Stomach (tissue), 9 donors: ENCODE measurements around the gene TBCK. TPM values are rescaled to one million over a fixed set of nuclear protein-coding genes. Genes with fewer than 3 reads are reported as not detected.
A peak's percentile ranks its signal among the peaks of the same experiment; 100 is the strongest.

ENCODE experiments used
- DNase-seq, 2 donors: peaks; one replicate each; pipeline versions ENCODE4 v3.0.0 to v3.0.0-alpha.2; 2013 to 2019
- H3K27ac ChIP-seq, 5 donors: fragments of 200-600 bp in 4 of 5; sonication (generic) in 4 of 5; one replicate each; pipeline ENCODE4 v1.5.1; 2013 to 2019; ENCODE audit warnings: mild to moderate bottlenecking in 1 of 5, moderate library complexity in 1 of 5
- H3K27me3 ChIP-seq, 3 donors: fragments of 200-600 bp; sonication (generic); one replicate each; pipeline ENCODE4 v1.5.1; 2017 to 2019; ENCODE audit warnings: mixed run types in 1 of 3
- H3K36me3 ChIP-seq, 4 donors: fragments of 200-600 bp; sonication (generic); 1 replicate in 3 of 4; 2 replicates in 1 of 4; pipeline ENCODE4 v1.5.1; 2016 to 2019
- H3K4me1 ChIP-seq, 4 donors: fragments of 200-600 bp; sonication (generic); one replicate each; pipeline ENCODE4 v1.5.1; 2016 to 2019
- H3K4me3 ChIP-seq, 4 donors: fragments of 200-600 bp; sonication (generic) in 3 of 4; one replicate each; pipeline ENCODE4 v1.5.1; 2016 to 2019; ENCODE audit warnings: mild to moderate bottlenecking in 1 of 4
- H3K9me3 ChIP-seq, 4 donors: fragments of 200-600 bp; sonication (generic); one replicate each; pipeline ENCODE4 v1.5.1; 2016 to 2019
- EP300 ChIP-seq: sonication (generic); formaldehyde crosslinking; IDR thresholded peaks from one replicate; pipeline ENCODE4 v1.6.1; 2017; ENCODE audit warnings: antibody characterized with exemption
- POLR2A ChIP-seq, 4 donors: fragments of 450-650 bp; IDR thresholded peaks; one replicate each; pipeline ENCODE4 v1.6.1; 2016; ENCODE audit warnings: antibody characterized with exemption in 4 of 4, control low read depth in 2 of 4, mild to moderate bottlenecking in 1 of 4, moderate library complexity in 1 of 4
- POLR2AphosphoS5 ChIP-seq, 3 donors: sonication (generic); formaldehyde crosslinking; IDR thresholded peaks; one replicate each; pipeline ENCODE4 v1.6.1; 2016; ENCODE audit warnings: antibody characterized with exemption in 3 of 3
- WGBS, 5 donors: extraction: QIAGEN DNeasy Blood & Tissue Kit in 3 of 5; methylation state at CpG; one replicate each; pipeline versions ENCODE4 v1.1.5 to v1.1.7; 2013 to 2018; 5-methylcytosine and 5-hydroxymethylcytosine counted together
- intact Hi-C: fragments of 100-400 bp; cut with DNase I; formaldehyde crosslinking; loops from one replicate; pipeline ENCODE4 v1.15.1; 2023; ENCODE audit warnings: low total_unique reads
- polyA plus RNA-seq, 3 donors: library from polyadenylated mRNA; stranded (reverse); fragments of 200-250 nt; gene quantifications; one replicate each; pipeline ENCODE4 v1.2.3, GENCODE V29; 2013
- total RNA-seq, 5 donors: library from RNA; depleted of rRNA; stranded (reverse); fragments of >200 nt; gene quantifications; one replicate each; pipeline versions ENCODE4 v1.1.0 to v1.2.3, GENCODE V29; 2014 to 2016
- TF ChIP-seq, protein P1 (sequence below), 7 experiments: fragments of 450-650 bp in 4 of 7; fragments of 200-600 bp in 3 of 7; sonication (generic) in 3 of 7; IDR thresholded peaks; one replicate each; pipeline ENCODE4 v1.5.1; 2016 to 2019; ENCODE audit warnings: antibody characterized with exemption in 7 of 7, control low read depth in 2 of 7, mild to moderate bottlenecking in 1 of 7
- donor health status: healthy with polysubstance abuse.
- donor health status: Bipolar disorder and iron deficiency.
- donor health status: healthy.

The TBCK gene
- total and polyA plus RNA-seq, 8 donors, result 3.2 to 140 (median 28.0) TPM

DNA sequence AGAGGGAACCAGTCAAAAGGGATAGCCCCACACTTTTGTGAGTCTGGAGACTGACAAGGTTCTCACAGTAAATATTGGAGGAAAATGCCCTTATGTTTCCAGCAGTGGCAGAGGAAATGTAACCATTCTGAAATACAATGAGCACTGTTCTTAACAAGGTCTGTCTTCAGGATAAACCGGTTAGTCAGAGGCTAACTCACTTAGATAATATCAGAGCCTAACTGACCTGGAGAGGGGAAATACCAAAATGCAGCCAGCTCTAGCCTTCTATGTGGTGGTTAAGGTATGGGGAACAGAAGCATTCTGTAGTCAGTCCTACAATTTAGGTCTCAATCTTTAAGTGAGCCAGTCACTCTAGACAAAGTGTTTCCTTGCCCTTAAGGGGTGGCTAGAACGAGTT is 70.8 kb downstream of the TBCK start:
- TF ChIP-seq, protein P1, sequence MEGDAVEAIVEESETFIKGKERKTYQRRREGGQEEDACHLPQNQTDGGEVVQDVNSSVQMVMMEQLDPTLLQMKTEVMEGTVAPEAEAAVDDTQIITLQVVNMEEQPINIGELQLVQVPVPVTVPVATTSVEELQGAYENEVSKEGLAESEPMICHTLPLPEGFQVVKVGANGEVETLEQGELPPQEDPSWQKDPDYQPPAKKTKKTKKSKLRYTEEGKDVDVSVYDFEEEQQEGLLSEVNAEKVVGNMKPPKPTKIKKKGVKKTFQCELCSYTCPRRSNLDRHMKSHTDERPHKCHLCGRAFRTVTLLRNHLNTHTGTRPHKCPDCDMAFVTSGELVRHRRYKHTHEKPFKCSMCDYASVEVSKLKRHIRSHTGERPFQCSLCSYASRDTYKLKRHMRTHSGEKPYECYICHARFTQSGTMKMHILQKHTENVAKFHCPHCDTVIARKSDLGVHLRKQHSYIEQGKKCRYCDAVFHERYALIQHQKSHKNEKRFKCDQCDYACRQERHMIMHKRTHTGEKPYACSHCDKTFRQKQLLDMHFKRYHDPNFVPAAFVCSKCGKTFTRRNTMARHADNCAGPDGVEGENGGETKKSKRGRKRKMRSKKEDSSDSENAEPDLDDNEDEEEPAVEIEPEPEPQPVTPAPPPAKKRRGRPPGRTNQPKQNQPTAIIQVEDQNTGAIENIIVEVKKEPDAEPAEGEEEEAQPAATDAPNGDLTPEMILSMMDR (IDR thresholded peaks at IDR 0.05), result no peak
- TF ChIP-seq POLR2A (IDR thresholded peaks at IDR 0.05), result no peak
- TF ChIP-seq EP300, result no peak
- TF ChIP-seq POLR2AphosphoS5 (IDR thresholded peaks at IDR 0.05), result no peak
- Histone ChIP-seq H3K27ac (no peak overlapping the region), H3K27me3 (no peaks in the 10 kb centered on the region), H3K4me3 (no peak overlapping the region), H3K9me3 (no peaks in the 10 kb centered on the region), H3K4me1 (no peaks in the 10 kb centered on the region), H3K36me3 (peaks cover 6 to 61% (median 51%) of the 10 kb centered on the region in 4 donors)
- 49 to 66% (median 52%) methylated on average over 2 of the region's 2 CpGs for WGBS, 5 donors
- intact Hi-C loops, result no loop called here
- no peak for DNase-seq

DNA sequence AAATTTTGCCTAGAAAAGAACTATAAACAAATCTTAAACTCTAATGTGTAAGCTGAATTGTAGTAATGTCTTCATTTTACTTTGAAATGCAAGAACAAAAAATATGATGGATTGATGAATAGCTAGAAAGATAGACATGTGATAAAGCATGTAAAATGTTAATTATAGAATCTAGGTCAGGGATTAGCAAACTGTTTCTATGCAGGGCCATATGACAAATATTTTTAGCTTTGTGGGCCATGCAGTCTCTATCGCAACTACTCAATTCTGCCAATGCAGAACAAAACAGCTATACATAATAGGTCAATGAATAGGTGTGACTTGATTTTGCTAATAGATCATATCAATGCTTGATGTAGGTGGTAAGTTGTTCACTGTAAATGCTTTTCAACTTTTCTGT is 75.3 kb downstream of the TBCK start:
- intact Hi-C loops, result no loop called here
- no peak overlapping the region for H3K4me3 ChIP-seq
- DNase-seq, result no peak
- no peaks in the 10 kb centered on the region for H3K4me1 ChIP-seq
- 88 to 100% (median 97%) methylated on average over 1 of the region's 1 CpG for WGBS, 5 donors
- no peaks in the 10 kb centered on the region for H3K27me3 ChIP-seq
- H3K9me3 ChIP-seq, result no peaks in the 10 kb centered on the region
- TF ChIP-seq EP300 (no peak), POLR2AphosphoS5 (IDR thresholded peaks at IDR 0.05) (no peak), POLR2A (IDR thresholded peaks at IDR 0.05) (no peak)
- TF ChIP-seq, protein P1 (IDR thresholded peaks at IDR 0.05), result no peak
- peaks cover 0 to 36% (median 21%) of the 10 kb centered on the region in 4 donors for H3K36me3 ChIP-seq
- H3K27ac ChIP-seq, result no peak overlapping the region

DNA sequence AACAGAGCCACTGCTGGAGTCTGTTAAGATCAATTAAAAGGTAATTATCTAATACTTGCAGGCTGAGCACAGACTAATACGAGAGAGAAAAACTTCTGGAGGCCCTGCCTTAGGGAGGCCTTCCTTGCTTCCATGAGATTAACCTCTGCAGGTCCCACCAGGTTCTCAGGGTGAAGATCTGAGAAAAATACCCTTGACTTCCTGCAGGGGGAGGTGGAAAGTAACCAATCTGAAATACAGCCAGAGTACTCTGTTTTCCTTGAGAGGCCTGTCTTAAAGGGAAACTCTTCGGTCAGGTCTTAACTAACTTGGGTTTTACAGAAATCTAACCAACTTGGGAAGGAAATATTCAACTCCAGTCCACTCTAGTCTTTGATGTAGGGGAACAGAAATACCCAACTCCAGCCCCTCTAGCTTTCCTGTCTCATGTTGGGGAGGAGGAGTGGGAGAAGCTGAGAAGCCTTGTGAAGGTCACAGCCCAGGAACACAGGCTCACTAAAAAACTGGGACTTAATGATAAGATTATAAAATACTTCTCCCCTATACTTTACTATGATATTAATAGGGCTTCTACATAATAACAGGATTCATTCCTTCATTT is 77.1 kb downstream of the TBCK start:
- peaks cover 0 to 36% (median 31%) of the 10 kb centered on the region in 4 donors for H3K36me3 ChIP-seq
- H3K9me3 ChIP-seq, result no peaks in the 10 kb centered on the region
- no peak overlapping the region for H3K27ac ChIP-seq
- no peaks in the 10 kb centered on the region for H3K4me1 ChIP-seq
- H3K27me3 ChIP-seq, result no peaks in the 10 kb centered on the region
- peak in 1 of 2 donors; percentile 66 for DNase-seq
- TF ChIP-seq POLR2AphosphoS5 (IDR thresholded peaks at IDR 0.05), result no peak
- TF ChIP-seq, protein P1 (IDR thresholded peaks at IDR 0.05), result peak in 4 of 7 experiments; percentile 40 to 50 (median 44)
- H3K4me3 ChIP-seq, result no peak overlapping the region
- 38 to 53% (median 52%) methylated on average over 2 of the region's 2 CpGs for WGBS, 5 donors
- intact Hi-C loops, result no loop called here

DNA sequence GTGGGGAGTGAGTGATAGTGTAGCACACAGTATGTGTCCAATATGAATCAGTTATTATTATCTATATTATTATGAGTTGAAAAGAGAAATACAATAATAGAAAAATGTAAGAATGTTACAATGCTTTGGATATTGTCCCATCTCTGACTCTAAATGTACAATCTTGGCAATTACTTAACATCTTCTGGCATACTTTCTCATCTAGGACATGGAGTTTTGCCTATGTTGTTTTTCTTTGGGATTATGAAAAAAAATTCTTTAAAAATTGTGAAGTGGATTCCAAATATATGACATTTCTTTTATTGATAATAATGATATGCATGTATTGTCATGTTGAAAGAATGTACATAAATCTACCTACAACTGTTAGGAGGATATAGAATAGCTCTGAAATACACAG is 84.1 kb downstream of the TBCK start:
- H3K4me1 ChIP-seq, result no peaks in the 10 kb centered on the region
- TF ChIP-seq, protein P1 (IDR thresholded peaks at IDR 0.05), result no peak
- no peak for TF ChIP-seq POLR2AphosphoS5 (IDR thresholded peaks at IDR 0.05)
- TF ChIP-seq POLR2A (IDR thresholded peaks at IDR 0.05), result no peak
- TF ChIP-seq EP300, result no peak
- intact Hi-C loops, result no loop called here
- no peak overlapping the region for H3K4me3 ChIP-seq
- H3K36me3 ChIP-seq, result peaks cover 8 to 85% (median 80%) of the 10 kb centered on the region in 4 donors
- no peaks in the 10 kb centered on the region for H3K9me3 ChIP-seq
- H3K27me3 ChIP-seq, result no peaks in the 10 kb centered on the region
- no peak overlapping the region for H3K27ac ChIP-seq
- no peak for DNase-seq
